GM12874 (cell line): ENCODE data around the gene TRIM38.

Experiments used
- TF ChIP-seq, protein P1 (sequence below): IDR thresholded peaks from 2 replicates; pipeline ENCODE4 v1.5.1; 2011; ENCODE audit warnings: low read depth, mild to moderate bottlenecking, control low read depth, low read length, moderate library complexity; ENCODE audit not compliant: insufficient read depth

Gene TRIM38, protein sequence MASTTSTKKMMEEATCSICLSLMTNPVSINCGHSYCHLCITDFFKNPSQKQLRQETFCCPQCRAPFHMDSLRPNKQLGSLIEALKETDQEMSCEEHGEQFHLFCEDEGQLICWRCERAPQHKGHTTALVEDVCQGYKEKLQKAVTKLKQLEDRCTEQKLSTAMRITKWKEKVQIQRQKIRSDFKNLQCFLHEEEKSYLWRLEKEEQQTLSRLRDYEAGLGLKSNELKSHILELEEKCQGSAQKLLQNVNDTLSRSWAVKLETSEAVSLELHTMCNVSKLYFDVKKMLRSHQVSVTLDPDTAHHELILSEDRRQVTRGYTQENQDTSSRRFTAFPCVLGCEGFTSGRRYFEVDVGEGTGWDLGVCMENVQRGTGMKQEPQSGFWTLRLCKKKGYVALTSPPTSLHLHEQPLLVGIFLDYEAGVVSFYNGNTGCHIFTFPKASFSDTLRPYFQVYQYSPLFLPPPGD

DNA sequence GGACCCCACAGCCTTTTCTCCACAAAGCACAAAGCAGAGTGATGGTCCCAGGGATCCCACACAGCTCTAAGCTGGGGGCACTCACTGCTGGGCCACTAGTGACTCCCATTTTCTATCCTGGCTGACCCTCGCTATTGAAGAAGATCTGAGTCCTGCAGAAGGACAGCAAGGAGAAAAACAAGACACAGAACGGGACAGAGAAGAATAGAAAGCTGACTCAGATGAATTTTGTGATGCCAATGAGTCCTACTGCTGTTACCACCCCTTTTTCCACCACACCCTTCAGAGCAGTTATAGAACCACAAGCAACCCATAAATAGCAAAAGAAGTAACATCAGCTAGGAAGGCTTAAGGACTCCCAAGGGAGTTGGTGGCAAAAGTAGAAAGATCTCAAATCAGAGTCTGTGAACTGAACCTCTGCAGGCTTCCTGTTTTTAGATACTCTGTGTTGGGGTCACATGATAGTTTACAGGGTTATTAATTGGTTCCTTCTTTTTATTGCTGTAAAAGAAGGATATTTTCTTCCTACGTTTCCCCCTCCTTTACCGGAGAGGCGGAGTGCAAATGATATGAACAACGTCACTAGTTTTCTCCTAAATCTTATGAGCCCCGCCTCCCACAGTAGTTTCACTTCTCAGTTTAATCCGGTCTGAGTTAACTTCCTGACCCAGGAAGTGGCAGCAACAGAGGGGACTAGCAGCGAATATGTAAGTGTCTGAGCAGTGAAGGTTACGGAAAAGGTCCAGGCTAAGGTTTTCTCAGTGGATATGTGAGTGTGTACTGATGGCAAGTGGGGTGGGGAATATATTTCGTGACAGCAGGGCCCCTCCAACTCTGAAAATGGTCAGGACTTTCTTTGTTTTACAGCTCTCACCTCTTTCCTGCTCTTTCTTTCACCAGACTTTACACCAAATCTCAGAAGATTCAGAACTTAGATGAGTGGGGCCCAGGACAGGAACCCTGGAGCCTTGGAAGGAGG is at the start of gene TRIM38:
Gene TRIM38 (plus strand): TSS at position 654 of the 979 bp plus-strand sequence. CDS start 3,721 bp downstream, outside the sequence.
- TF ChIP-seq, protein P1, sequence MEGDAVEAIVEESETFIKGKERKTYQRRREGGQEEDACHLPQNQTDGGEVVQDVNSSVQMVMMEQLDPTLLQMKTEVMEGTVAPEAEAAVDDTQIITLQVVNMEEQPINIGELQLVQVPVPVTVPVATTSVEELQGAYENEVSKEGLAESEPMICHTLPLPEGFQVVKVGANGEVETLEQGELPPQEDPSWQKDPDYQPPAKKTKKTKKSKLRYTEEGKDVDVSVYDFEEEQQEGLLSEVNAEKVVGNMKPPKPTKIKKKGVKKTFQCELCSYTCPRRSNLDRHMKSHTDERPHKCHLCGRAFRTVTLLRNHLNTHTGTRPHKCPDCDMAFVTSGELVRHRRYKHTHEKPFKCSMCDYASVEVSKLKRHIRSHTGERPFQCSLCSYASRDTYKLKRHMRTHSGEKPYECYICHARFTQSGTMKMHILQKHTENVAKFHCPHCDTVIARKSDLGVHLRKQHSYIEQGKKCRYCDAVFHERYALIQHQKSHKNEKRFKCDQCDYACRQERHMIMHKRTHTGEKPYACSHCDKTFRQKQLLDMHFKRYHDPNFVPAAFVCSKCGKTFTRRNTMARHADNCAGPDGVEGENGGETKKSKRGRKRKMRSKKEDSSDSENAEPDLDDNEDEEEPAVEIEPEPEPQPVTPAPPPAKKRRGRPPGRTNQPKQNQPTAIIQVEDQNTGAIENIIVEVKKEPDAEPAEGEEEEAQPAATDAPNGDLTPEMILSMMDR = no peak

DNA sequence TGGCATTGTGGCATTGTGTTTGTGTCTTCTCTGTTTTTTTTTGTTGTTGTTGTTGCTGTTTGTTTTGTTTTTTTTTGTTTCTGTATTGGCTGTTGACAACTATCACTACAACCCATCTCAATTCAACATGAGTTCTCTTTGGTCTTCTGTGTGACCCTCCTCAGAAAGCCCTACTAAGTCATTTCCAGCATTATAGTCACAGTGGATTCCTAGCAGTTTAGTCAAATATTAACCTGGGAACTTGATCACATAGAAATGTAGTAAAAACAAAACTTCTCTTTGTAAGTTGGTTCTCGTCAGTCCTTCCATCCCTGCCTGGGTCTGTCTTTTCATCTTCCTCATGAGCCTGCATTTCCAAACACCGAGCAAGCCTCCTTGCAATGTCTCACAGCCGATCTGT is 48.9 kb upstream of the TRIM38 start:
- TF ChIP-seq, protein P1 = no peak

DNA sequence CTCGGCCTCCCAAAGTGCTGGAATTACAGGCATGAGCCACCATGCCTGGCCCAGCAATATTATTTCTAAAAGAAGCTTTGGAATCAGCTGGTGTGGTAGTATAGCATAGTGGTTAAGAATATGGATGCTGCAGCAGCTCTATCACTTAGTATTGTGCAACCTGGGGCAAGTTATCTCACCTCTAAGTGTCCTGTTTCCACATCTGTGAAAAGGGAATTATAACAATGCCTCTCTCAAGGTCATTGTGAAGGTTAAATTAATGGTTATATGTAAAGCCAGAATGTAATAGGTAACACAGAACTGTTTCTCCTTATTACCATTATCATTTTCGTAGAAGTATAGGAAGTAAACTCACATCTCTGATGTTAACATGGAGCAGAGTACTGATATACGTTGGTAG is 46.3 kb upstream of the TRIM38 start:
- TF ChIP-seq, protein P1 = no peak

DNA sequence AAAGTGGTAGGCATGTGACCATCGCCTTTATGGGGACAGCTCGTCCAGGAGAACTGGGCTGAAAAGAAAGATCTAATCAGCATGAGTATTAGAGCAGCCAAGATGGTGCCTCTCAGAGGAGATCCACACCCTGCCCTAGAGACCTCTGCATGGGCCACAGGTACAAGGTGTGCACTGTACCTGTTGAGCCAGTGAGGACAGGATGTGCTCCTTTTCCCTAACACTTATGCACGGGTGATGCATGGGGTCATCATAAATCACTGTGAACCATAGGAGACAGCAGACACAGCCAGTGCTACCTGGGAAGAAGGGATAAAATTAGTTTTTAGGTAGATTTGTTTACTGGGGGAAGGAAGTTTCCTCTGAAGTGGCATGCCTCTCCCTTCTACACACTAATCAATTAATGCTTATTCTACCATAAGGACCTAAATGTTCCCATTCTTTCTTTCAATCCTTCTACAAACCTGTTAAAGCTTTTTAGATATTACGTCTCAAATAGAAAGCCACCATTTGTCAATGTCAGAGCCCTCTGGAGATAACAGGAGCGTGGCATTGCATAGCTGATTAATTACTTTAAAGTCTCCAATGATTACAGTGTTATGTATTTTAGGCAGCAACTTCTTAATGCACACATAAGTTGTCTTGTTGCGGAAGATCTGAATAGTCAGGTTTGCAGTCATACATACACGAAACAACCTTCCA is 45.7 kb upstream of the TRIM38 start:
- TF ChIP-seq, protein P1 = no peak

DNA sequence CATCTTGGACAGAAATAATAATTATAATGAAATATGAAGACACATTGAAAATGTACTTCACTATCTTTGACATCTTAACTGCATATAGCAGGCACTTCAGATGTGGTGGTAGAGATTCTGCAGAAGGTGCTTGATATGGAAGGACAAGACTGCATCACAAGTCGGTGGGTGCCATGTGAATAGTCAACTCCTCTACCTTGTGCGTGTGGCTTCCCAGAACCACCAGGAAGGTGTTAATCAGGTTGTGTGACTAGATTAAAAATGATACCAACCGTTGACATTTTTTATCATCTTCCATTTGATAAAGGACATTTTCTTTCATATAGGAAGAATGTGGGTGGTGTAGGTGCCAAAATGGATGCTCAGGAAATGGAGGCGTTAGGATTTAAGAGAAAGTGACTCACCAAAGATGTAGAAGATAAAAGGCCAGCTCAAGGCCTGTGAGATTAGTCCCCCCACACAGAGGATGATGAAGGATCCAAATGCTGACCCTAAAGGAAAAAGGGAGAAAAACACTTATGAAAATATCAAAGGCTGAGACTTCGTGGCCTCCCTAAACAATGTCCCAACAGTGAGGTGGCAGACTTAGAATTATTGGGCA is 44.4 kb upstream of the TRIM38 start:
- TF ChIP-seq, protein P1 = no peak

DNA sequence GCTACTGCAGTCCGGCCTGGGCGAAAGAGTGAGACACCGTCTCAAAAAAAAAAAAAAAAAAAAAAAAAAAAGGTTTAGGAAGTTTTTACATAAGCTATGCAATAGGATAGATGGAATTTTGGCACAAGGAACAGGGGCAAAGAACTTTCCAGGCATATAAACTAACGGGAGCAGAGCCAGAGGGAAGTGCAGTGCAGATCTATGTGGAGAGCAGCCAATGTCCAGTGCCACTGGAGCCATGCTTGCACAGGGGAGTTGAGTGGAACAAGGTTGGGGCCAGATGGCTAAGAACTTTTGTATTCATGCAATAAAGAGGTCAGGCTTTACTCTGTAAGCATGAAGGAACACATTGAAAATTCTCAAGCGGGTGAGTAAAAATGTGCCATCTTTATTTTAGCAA is 42.9 kb upstream of the TRIM38 start:
- TF ChIP-seq, protein P1 = no peak
